Naive B cell (primary cell): Measurements from ENCODE around the gene HKDC1. TPM values are rescaled to one million over a fixed set of nuclear protein-coding genes. Genes with fewer than 3 reads are reported as not detected.

Source experiments
- ATAC-seq, 2 donors: fragments of 150-1000 bp; cut with Tn5 transposase; 2 replicates each; pipeline ENCODE4 v1.10.0; 2021; ENCODE audit warnings: low read depth in 2 of 2, mild to moderate bottlenecking in 2 of 2, moderate library complexity in 2 of 2
- DNase-seq: peaks from one replicate; pipeline ENCODE4 v3.0.0; 2022
- H3K27ac Mint-ChIP-seq, 6 donors: one replicate each; pipeline ENCODE4 v1.8.0; 2020 to 2022; ENCODE audit warnings: mild to moderate bottlenecking in 6 of 6, mixed read lengths in 6 of 6, moderate library complexity in 5 of 6, inconsistent platforms in 2 of 6
- H3K27me3 Mint-ChIP-seq, 3 donors: one replicate each; pipeline ENCODE4 v1.8.0; 2021 to 2022; ENCODE audit warnings: mixed read lengths in 3 of 3, mild to moderate bottlenecking in 1 of 3
- H3K36me3 Mint-ChIP-seq, 2 donors: one replicate each; pipeline ENCODE4 v1.8.0; 2020 to 2022; ENCODE audit warnings: mixed read lengths in 2 of 2, inconsistent platforms in 1 of 2, mild to moderate bottlenecking in 1 of 2
- H3K4me1 Mint-ChIP-seq, 3 donors: one replicate each; pipeline ENCODE4 v1.8.0; 2020 to 2022; ENCODE audit warnings: mixed read lengths in 3 of 3, inconsistent platforms in 1 of 3, mild to moderate bottlenecking in 1 of 3, moderate library complexity in 1 of 3
- H3K4me3 Mint-ChIP-seq, 8 donors: one replicate each; pipeline ENCODE4 v1.8.0; 2020 to 2022; ENCODE audit warnings: mild to moderate bottlenecking in 8 of 8, mixed read lengths in 8 of 8, moderate library complexity in 8 of 8, inconsistent platforms in 2 of 8
- H3K9me3 Mint-ChIP-seq, 7 donors: one replicate each; pipeline ENCODE4 v1.8.0; 2020 to 2022; ENCODE audit warnings: mixed read lengths in 7 of 7, mild to moderate bottlenecking in 5 of 7, inconsistent platforms in 2 of 7, moderate library complexity in 1 of 7
- polyA plus RNA-seq, 6 donors: library from polyadenylated mRNA; unstranded; fragments of 300-500 nt; fragmentation: Illumina TruSeq; gene quantifications; one replicate each; pipeline ENCODE4 v1.2.3, GENCODE V29; 2021; ENCODE audit warnings: low read depth in 6 of 6

HKDC1 gene
- polyA plus RNA-seq, 6 donors from 2014 or later = not detected

GRCh38 chr10:69315610-69316312 is 95.6 kb downstream of the HKDC1 start:
- DNase-seq (no peak), ATAC-seq (no peak)
- peak overlapping the region; percentile 1 to 93 (median 80) for H3K27ac Mint-ChIP-seq
- H3K27me3 Mint-ChIP-seq = no peaks in the 10 kb centered on the region
- H3K36me3 Mint-ChIP-seq = no peaks in the 10 kb centered on the region
- H3K9me3 Mint-ChIP-seq = no peaks in the 10 kb centered on the region
- peaks cover 15 to 28% (median 24%) of the 10 kb centered on the region in 3 donors for H3K4me1 Mint-ChIP-seq
- H3K4me3 Mint-ChIP-seq = peak overlapping the region in 5 of 8 donors; percentile 9 to 97 (median 43)

GRCh38 chr10:69316313-69317059 is 96.4 kb downstream of the HKDC1 start:
- ATAC-seq (no peak), DNase-seq (no peak)
- Mint-ChIP-seq H3K4me1 (peaks cover 17 to 31% (median 30%) of the 10 kb centered on the region in 3 donors), H3K36me3 (no peaks in the 10 kb centered on the region), H3K27me3 (no peaks in the 10 kb centered on the region), H3K27ac (peak overlapping the region in 4 of 6 donors; percentile 38 to 87 (median 69)), H3K4me3 (peak overlapping the region in 6 of 8 donors; percentile 6 to 97 (median 34)), H3K9me3 (no peaks in the 10 kb centered on the region)

Other genes with a start within 250 kb of the HKDC1 start
- 1 to 10 TPM in 5 of 6 donors, not detected in 1; 2.8 to 6.9 (median 4.4) TPM for gene KIFBP, start 231.5 kb upstream of the HKDC1 start, polyA plus RNA-seq
- gene SRGN, start 132.2 kb upstream of the HKDC1 start, polyA plus RNA-seq = 10 to 100 TPM; 25.2 to 40.7 (median 33.6) TPM
- gene VPS26A, start 96.2 kb upstream of the HKDC1 start, polyA plus RNA-seq = 10 to 100 TPM; 23.1 to 32.8 (median 31.5) TPM
- 10 to 100 TPM; 15.4 to 26.3 (median 21.5) TPM for gene SUPV3L1, start 40.1 kb upstream of the HKDC1 start, polyA plus RNA-seq
- gene HK1, start 58.2 kb downstream of the HKDC1 start, polyA plus RNA-seq = 10 to 100 TPM; 45.7 to 71.0 (median 59.3) TPM
- gene TACR2, start 196.6 kb downstream of the HKDC1 start, polyA plus RNA-seq = under 1 TPM in 2 of 6 donors, not detected in 4; 0.34 to 0.38 TPM
- gene TSPAN15, start 231.1 kb downstream of the HKDC1 start, polyA plus RNA-seq = under 1 TPM in 1 of 6 donors, not detected in 5; 0.16 TPM